ENCODE results near the gene RPL26. TPM values are rescaled to one million over a fixed set of nuclear protein-coding genes. Genes with fewer than 3 reads are reported as not detected.
"Not testable (repeated sequence)": the region's sequence is repeated elsewhere in the genome, so short reads cannot be mapped to it uniquely, and the experiment has no call there.

RPL26 gene
- total RNA-seq, 1 experiment from 2014 or later, result 2,934 TPM

DNA sequence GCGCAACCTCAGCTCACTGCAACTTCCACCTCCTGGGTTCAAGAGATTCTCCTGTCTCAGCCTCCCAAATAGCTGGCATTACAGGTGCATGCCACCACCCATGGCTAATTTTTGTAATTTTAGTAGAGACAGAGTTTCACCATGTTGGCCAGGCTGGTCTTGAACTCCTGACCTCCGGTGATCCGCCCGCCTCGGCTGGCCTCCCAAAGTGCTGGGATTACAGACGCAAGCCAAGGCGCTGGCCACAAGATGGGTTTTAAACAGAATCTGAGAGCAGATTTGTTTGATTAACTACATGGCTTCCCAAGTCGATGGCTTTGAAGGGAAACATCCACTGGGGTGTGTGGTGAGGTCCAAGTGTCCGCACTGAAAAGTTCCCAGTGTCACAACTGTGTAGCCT, 11.5 kb upstream of the RPL26 start:
- DNase-seq (ENCODE audit: low spot score), result not testable (repeated sequence)

- no peak for DNase-seq (ENCODE audit: low spot score)
Measured at GRCh38 chr17:8393470-8394231, 10.7 kb upstream of the RPL26 start.

DNA sequence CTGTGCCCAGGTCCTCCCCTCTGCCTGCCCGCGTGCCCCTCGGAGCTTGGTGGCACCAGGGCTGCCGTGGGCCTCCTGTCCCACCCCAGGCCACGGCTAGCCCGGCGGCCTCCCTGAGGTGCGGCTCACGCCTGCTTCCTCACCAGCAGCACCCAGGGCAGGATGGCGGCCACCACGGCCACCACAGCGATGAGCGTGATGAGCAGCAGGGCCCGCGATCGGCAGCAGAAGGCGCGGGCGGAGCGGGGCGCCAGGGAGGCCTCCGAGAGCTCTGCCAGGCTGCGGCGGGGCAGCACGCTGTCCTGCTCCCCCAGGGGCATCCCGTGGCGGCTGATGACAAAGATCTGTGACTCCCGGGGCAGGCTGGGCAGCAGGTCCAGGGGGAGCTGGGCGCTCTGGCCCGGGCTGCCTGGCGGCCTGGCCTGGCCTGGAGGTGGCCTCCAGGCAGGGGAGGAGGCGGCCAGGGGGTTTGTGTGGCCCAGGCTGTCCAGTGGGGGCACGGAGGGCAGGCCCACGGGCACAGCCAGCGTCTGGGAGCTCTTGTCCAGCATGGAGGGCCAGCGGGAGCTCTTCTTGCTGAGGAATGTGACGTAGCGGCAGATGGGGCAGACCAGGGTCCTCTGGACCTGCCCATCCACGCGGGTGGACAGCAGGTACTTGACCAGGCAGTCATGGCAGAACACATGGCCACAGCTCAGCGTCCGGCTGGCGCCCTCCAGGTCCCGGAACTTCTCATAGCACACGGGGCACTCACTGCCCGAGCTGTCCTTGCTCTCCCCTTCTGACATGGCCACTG, 9.9 kb upstream of the RPL26 start:
- no peak for DNase-seq (ENCODE audit: low spot score)

- DNase-seq (ENCODE audit: low spot score), result no peak
Measured at GRCh38 chr17:8392274-8392673, 9.3 kb upstream of the RPL26 start.

- no peak for DNase-seq (ENCODE audit: low spot score)
Measured at GRCh38 chr17:8391711-8392110, 8.7 kb upstream of the RPL26 start.

GRCh38 chr17:8387914-8388651, 5.1 kb upstream of the RPL26 start:
- no peak for DNase-seq (ENCODE audit: low spot score)

DNA sequence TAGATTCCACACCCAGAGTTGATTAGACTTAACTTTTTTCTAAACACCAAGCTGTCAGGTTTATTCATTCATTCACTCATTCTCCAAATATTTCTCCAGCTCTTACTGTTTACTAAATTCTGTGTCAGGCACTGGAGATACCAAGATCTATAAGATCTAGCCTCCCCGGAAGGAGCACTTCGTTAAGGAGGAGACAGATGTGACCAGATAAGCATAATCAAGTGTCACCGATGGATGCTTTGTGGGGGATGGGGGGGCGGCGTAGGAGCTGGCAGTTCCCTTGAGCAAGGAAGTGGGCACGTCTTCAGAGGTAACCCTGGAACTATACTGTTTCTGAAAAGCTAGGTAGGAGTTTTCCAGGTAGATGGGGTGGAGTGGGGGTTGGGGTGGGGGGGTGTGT, 3.8 kb upstream of the RPL26 start:
- DNase-seq (ENCODE audit: low spot score), result no peak

DNA sequence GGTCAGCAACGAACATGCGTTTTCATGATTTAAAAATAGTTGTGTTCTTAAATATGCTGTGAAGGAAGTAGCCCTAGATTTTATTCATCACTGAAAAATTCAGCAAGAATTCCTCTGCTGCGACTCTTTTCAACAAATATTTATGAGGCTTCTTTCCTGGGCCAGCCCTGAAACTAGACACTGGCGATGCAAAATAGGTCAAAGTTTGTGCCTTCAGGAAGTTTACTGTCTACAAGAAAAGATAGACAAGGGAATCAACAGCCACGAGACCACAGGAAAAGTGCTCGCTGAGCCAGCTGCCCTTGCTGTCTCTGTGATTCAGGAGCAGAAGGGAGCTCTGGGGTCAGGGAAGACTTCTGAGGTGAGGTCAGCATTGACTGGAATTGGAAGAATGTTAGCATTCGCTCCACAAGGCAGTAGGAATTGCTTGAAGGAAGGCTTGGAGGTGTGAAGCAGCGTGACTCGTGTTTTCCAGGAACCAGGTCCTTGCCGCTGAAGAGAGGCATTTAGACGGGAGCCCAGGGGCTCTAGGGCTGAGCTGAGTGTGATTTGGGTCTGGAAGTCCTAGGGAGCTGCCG, 1.9 kb upstream of the RPL26 start:
- DNase-seq (ENCODE audit: low spot score), result peak; percentile 31

GRCh38 chr17:8382880-8383142, 182 bp downstream of the RPL26 start:
- DNase-seq (ENCODE audit: low spot score), result no peak

- no peak for DNase-seq (ENCODE audit: low spot score)
Measured at GRCh38 chr17:8382052-8382879, 727 bp downstream of the RPL26 start.

DNA sequence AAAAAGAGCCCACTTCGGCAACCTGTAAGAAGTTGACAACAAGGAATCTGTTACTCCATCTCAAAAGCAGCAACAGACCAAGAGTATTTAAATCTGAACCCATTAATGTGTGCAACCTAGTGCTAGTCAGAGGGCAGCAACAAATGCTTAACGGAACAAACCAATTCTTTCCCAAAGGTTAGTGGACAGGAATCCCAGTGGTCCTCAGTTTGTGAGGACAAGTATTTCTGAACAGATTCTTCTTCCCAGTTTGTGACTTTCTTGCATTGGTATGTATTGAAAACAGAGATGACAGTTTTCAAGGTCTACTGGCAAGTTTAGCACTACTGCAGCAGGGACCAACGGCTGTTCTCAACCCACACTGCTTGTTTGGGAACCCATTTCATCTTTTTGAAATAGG, 2.9 kb downstream of the RPL26 start:
- no peak for DNase-seq (ENCODE audit: low spot score)

DNA sequence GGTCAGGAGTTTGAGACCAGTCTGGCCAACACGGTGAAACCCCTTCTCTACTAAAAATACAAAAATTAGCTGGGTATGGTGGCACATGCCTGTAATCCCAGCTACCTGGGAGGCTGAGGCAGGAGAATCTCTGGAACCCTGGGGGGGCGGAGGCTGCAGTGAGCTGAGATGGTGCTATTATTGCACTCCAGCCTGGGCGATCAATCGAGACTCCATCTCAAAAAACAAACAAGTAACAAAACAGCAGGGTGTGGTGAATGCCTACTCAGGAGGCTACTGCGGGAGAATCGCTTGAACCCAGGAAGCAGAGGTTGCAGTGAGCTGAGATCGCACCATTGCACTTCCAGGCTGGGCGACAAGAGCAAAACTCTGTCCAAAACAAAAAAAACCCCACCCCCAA, 4.9 kb downstream of the RPL26 start:
- DNase-seq (ENCODE audit: low spot score), result not testable (repeated sequence)

- DNase-seq (ENCODE audit: low spot score), result no peak
Measured at GRCh38 chr17:8377422-8377821, 5.6 kb downstream of the RPL26 start.

GRCh38 chr17:8376271-8377067, 6.5 kb downstream of the RPL26 start, which contains the start of gene KRABD2:
KRABD2 (minus strand) TSS chr17:8376704.
- peak; percentile 83 for DNase-seq (ENCODE audit: low spot score)

DNA sequence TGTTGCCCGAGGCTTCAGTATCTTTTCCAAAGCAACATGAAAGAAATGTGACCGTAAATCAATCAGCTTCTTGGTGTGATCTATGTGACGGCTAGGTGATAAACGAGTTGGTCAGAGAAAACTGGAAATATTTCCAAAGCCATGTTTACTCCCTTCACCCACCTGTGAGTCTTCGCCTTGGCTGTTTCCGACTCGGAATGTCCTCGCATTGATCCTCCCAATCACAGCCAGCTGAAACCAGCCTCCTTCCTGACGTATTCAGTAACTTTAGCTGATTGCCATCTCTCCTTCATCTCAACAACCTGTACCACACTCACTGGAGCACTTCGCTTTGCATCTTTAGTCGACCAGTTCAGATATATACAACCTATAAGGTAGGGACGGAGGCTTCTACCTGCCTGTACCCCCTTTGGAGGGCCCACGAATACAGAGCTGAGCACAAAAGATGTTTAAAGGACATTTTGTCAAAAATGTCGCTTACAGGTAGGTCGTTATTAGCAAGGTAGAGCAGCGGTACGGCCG, 7.2 kb downstream of the RPL26 start:
- no peak for DNase-seq (ENCODE audit: low spot score)

- DNase-seq (ENCODE audit: low spot score), result not testable (repeated sequence)
Measured at GRCh38 chr17:8373856-8374255, 9.1 kb downstream of the RPL26 start.

DNA sequence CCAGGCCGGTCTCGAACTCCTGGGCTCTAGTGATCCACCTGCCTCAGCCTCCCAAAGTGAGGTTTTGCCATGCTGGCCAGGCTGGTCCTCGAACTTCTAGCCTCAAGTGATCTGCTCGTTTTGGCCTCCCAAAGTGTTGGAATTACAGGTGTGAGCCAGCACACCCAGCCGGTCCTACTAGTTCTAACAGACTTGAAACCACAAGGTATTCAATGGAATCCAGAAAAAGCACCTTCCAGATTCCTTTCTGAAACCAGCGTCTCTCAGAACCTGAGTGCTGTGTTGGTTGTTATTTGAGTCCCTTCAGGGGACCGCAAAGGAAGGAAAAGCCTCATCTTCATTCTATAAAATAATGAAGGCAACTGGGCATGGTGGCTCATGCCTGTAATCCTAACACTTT, 10.6 kb downstream of the RPL26 start:
- no peak for DNase-seq (ENCODE audit: low spot score)

DNA sequence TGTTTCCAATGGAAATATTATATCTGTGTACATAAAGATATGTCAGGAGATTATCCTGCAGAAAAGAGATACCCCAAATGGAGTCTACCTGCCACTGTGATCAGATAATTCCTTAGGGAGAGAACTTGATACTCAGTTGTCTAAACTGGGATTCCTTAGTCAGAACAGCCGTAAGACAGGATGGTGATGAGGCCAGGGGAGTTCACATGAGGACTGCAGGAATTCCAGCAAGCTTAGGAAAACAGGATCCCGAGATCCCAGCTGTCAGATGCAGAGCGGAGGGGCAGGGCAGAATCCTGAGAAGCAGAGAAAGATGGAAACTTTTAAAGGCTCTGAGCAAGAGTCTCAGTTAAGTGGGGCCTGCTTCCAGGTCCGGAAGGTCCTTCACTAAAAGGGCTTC, 11.2 kb downstream of the RPL26 start:
- no peak for DNase-seq (ENCODE audit: low spot score)

GRCh38 chr17:8369944-8370343, 13.0 kb downstream of the RPL26 start:
- no peak for DNase-seq (ENCODE audit: low spot score)

DNA sequence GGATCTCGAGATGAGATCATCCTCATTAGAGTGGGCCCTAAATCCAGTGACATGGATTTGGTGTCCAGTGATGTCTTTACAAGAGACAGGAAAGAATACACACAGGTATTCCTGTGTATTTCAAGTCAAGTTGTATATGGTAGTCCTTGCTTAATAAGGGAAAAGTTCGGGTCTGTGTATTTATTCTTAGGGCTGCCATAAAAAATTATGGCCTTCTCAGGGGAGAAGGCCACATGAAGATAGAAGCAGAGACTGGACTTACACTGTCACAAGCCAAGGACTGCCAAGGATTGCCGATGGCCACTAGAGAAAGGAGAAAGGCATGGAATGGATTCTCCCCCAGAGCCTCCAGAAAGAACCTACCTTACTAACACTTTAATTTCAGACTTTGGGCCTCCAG, 14.8 kb downstream of the RPL26 start:
- no peak for DNase-seq (ENCODE audit: low spot score)
